C4-2B (cell line): Measurements from ENCODE around the gene TMEM240.
"Not testable (repeated sequence)": the region's sequence is repeated elsewhere in the genome, so short reads cannot be mapped to it uniquely, and the experiment has no call there.

ENCODE experiments used
- H3K27ac ChIP-seq: fragments of 450-650 bp; 2 replicates; pipeline ENCODE4 v1.5.1; 2017
- ZFX ChIP-seq: fragments of 450-650 bp; IDR thresholded peaks from 2 replicates; pipeline ENCODE4 v1.6.1; 2017
- TF ChIP-seq, protein P1 (sequence below): fragments of 450-650 bp; conservative IDR thresholded peaks from 2 replicates; pipeline ENCODE4 v1.5.1; 2017; ENCODE audit warnings: mild to moderate bottlenecking

TMEM240 gene

GRCh38 chr1:1537626-1538250, 2.7 kb downstream of the TMEM240 start:
- TF ChIP-seq, protein P1, sequence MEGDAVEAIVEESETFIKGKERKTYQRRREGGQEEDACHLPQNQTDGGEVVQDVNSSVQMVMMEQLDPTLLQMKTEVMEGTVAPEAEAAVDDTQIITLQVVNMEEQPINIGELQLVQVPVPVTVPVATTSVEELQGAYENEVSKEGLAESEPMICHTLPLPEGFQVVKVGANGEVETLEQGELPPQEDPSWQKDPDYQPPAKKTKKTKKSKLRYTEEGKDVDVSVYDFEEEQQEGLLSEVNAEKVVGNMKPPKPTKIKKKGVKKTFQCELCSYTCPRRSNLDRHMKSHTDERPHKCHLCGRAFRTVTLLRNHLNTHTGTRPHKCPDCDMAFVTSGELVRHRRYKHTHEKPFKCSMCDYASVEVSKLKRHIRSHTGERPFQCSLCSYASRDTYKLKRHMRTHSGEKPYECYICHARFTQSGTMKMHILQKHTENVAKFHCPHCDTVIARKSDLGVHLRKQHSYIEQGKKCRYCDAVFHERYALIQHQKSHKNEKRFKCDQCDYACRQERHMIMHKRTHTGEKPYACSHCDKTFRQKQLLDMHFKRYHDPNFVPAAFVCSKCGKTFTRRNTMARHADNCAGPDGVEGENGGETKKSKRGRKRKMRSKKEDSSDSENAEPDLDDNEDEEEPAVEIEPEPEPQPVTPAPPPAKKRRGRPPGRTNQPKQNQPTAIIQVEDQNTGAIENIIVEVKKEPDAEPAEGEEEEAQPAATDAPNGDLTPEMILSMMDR = no peak
- no peak for TF ChIP-seq ZFX
- no peak overlapping the region for H3K27ac ChIP-seq

- H3K27ac ChIP-seq = no peak overlapping the region
- no peak for TF ChIP-seq ZFX
- TF ChIP-seq, protein P1 = no peak
These were observed 3.4 kb downstream of the TMEM240 start for GRCh38 chr1:1536938-1537546.

GRCh38 chr1:1536019-1536937, 4.1 kb downstream of the TMEM240 start:
- TF ChIP-seq, protein P1 = no peak
- no peak for TF ChIP-seq ZFX
- H3K27ac ChIP-seq = no peak overlapping the region

DNA sequence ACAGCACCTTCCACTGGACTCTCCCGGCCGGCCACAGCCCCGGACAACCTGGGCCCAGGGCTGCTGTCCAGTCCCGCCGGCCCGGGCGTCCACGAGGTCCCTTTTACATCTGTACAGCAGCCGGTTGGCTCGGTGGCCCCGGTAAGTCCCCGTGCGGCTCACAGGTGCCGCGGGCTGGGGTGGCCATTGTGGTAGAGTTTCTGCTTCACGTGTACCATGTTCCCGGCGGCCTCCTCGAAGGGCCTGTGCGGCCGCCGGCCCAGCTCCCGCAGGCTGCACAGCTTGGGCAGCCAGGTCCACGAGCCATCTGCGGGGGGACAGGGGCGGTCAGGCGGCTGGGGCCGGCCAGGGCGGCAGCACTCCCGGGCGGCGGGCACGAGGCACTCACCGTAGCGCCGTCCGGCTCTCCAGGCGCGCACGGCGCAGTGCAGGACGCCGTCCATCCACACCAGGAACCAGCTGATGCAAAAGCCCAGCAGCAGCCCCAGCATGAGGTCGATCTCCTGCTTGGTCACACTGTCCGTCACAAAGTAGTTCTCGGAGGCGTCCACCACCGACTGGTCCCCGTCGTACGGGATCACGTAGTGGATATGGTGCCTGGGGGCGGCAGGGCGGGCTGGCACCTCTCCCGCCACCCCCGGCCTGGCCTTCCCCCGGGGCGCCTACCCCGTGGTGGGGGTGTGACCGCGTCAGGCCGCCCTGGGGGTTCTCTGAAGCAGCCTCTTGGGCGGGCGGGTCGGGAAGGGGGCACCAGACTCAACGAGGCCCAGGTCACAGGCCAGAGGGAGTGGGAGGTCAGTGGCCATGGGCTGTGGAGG, 5.0 kb downstream of the TMEM240 start:
- H3K27ac ChIP-seq = no peak overlapping the region
- TF ChIP-seq, protein P1 = no peak
- TF ChIP-seq ZFX = no peak

- TF ChIP-seq ZFX = no peak
- TF ChIP-seq, protein P1 = no peak
These were observed 5.8 kb downstream of the TMEM240 start for GRCh38 chr1:1534401-1535154.

GRCh38 chr1:1533894-1534291, 6.5 kb downstream of the TMEM240 start:
- not testable (repeated sequence) for H3K27ac ChIP-seq

More at GRCh38 chr1:1534401-1535154, 5.8 kb downstream of the TMEM240 start:
- H3K27ac ChIP-seq = no peak overlapping the region

- H3K27ac ChIP-seq = not testable (repeated sequence)
These were observed 7.1 kb downstream of the TMEM240 start for GRCh38 chr1:1533176-1533893.
